T-helper 17 cell (primary cell): Measurements from ENCODE around the gene PPP1R7. TPM values are rescaled to one million over a fixed set of nuclear protein-coding genes. Genes with fewer than 3 reads are reported as not detected.
A peak's percentile ranks its signal among the peaks of the same experiment; 100 is the strongest.

ENCODE experiments used
- ATAC-seq: fragments of 150-1000 bp; cut with Tn5 transposase; 2 replicates; pipeline ENCODE4 v1.10.0; 2021; ENCODE audit warnings: mild to moderate bottlenecking, moderate library complexity
- DNase-seq, 3 donors: peaks; one replicate each; pipeline versions ENCODE4 v3.0.0 to v3.0.0-alpha.2; 2020 to 2021
- H3K9me3 ChIP-seq: one replicate; pipeline ENCODE4 v1.7.0; 2013; ENCODE audit warnings: low read length, mild to moderate bottlenecking; ENCODE audit not compliant: control insufficient read depth, poor library complexity, severe bottlenecking
- H3K27ac Mint-ChIP-seq: one replicate; pipeline ENCODE4 v1.8.0; 2022; ENCODE audit warnings: mild to moderate bottlenecking, moderate library complexity, mixed read lengths
- H3K27me3 Mint-ChIP-seq: one replicate; pipeline ENCODE4 v1.8.0; 2022; ENCODE audit warnings: mixed read lengths
- H3K36me3 Mint-ChIP-seq: one replicate; pipeline ENCODE4 v1.8.0; 2022; ENCODE audit warnings: low read depth, mixed read lengths
- H3K4me1 Mint-ChIP-seq: one replicate; pipeline ENCODE4 v1.8.0; 2022; ENCODE audit warnings: mild to moderate bottlenecking, mixed read lengths
- H3K4me3 Mint-ChIP-seq: one replicate; pipeline ENCODE4 v1.8.0; 2022; ENCODE audit warnings: mild to moderate bottlenecking, moderate library complexity, mixed read lengths
- total RNA-seq, 4 donors: library from RNA in 2 of 4; stranded (reverse) in 2 of 4; gene quantifications; one replicate each; pipeline ENCODE4 v1.2.3 and lab custom pipeline; 2022 to 2026

PPP1R7 gene
- total RNA-seq, 2 donors from 2014 or later, result 40.0 to 54.8 TPM

- ATAC-seq (no peak), DNase-seq (no peak)
- H3K9me3 ChIP-seq, result no peaks in the 10 kb centered on the region
- H3K27ac Mint-ChIP-seq, result peak overlapping the region; percentile 83
- no peaks in the 10 kb centered on the region for H3K27me3 Mint-ChIP-seq
- peaks cover 25% of the 10 kb centered on the region for H3K4me1 Mint-ChIP-seq
- no peak overlapping the region for H3K4me3 Mint-ChIP-seq
- no peaks in the 10 kb centered on the region for H3K36me3 Mint-ChIP-seq
These were observed 24.1 kb upstream of the PPP1R7 start for GRCh38 chr2:241126201-241126611.

- Mint-ChIP-seq H3K4me1 (peaks cover 25% of the 10 kb centered on the region), H3K4me3 (no peak overlapping the region), H3K27ac (peak overlapping the region; percentile 100), H3K27me3 (no peaks in the 10 kb centered on the region), H3K36me3 (no peaks in the 10 kb centered on the region)
- no peak for ATAC-seq
- no peak for DNase-seq
- no peaks in the 10 kb centered on the region for H3K9me3 ChIP-seq
These were observed 23.5 kb upstream of the PPP1R7 start for GRCh38 chr2:241126771-241127202.

- H3K4me1 Mint-ChIP-seq, result peaks cover 25% of the 10 kb centered on the region
- H3K27ac Mint-ChIP-seq, result peak overlapping the region; percentile 100
- DNase-seq, result no peak
- H3K36me3 Mint-ChIP-seq, result no peaks in the 10 kb centered on the region
- H3K4me3 Mint-ChIP-seq, result peak overlapping the region; percentile 76
- no peaks in the 10 kb centered on the region for H3K27me3 Mint-ChIP-seq
- ATAC-seq, result no peak
- H3K9me3 ChIP-seq, result no peaks in the 10 kb centered on the region
These were observed 22.0 kb upstream of the PPP1R7 start for GRCh38 chr2:241128266-241128665.

- H3K27me3 Mint-ChIP-seq, result no peaks in the 10 kb centered on the region
- peak overlapping the region; percentile 100 for H3K27ac Mint-ChIP-seq
- ATAC-seq (no peak), DNase-seq (no peak)
- no peaks in the 10 kb centered on the region for H3K9me3 ChIP-seq
- H3K4me1 Mint-ChIP-seq, result peaks cover 19% of the 10 kb centered on the region
- peaks cover 2% of the 10 kb centered on the region for H3K36me3 Mint-ChIP-seq
- H3K4me3 Mint-ChIP-seq, result peak overlapping the region; percentile 70
These were observed 21.0 kb upstream of the PPP1R7 start for GRCh38 chr2:241129086-241129871.

GRCh38 chr2:241130316-241130715, 20.0 kb upstream of the PPP1R7 start:
- no peaks in the 10 kb centered on the region for H3K9me3 ChIP-seq
- Mint-ChIP-seq H3K4me1 (peaks cover 19% of the 10 kb centered on the region), H3K27me3 (no peaks in the 10 kb centered on the region), H3K4me3 (no peak overlapping the region), H3K36me3 (peaks cover 2% of the 10 kb centered on the region), H3K27ac (peak overlapping the region; percentile 100)
- ATAC-seq (no peak), DNase-seq (no peak)

- Mint-ChIP-seq H3K4me1 (peaks cover 19% of the 10 kb centered on the region), H3K27me3 (no peaks in the 10 kb centered on the region), H3K4me3 (no peak overlapping the region), H3K36me3 (peaks cover 2% of the 10 kb centered on the region), H3K27ac (no peak overlapping the region)
- DNase-seq, result no peak
- H3K9me3 ChIP-seq, result no peaks in the 10 kb centered on the region
- ATAC-seq, result no peak
These were observed 18.7 kb upstream of the PPP1R7 start for GRCh38 chr2:241131531-241131930.

GRCh38 chr2:241132538-241133435, 17.5 kb upstream of the PPP1R7 start:
- H3K4me1 Mint-ChIP-seq, result peaks cover 11% of the 10 kb centered on the region
- DNase-seq (no peak), ATAC-seq (no peak)
- no peaks in the 10 kb centered on the region for H3K27me3 Mint-ChIP-seq
- no peaks in the 10 kb centered on the region for H3K9me3 ChIP-seq
- H3K27ac Mint-ChIP-seq, result no peak overlapping the region
- H3K36me3 Mint-ChIP-seq, result peaks cover 2% of the 10 kb centered on the region
- H3K4me3 Mint-ChIP-seq, result no peak overlapping the region

- no peaks in the 10 kb centered on the region for H3K9me3 ChIP-seq
- no peak overlapping the region for H3K27ac Mint-ChIP-seq
- peaks cover 5% of the 10 kb centered on the region for H3K4me1 Mint-ChIP-seq
- no peaks in the 10 kb centered on the region for H3K27me3 Mint-ChIP-seq
- H3K4me3 Mint-ChIP-seq, result no peak overlapping the region
- no peak for ATAC-seq
- DNase-seq, result no peak
- peaks cover 2% of the 10 kb centered on the region for H3K36me3 Mint-ChIP-seq
These were observed 16.8 kb upstream of the PPP1R7 start for GRCh38 chr2:241133436-241133820.

GRCh38 chr2:241134711-241135110, 15.6 kb upstream of the PPP1R7 start:
- H3K27ac Mint-ChIP-seq, result no peak overlapping the region
- no peaks in the 10 kb centered on the region for H3K4me1 Mint-ChIP-seq
- no peak for ATAC-seq
- no peaks in the 10 kb centered on the region for H3K9me3 ChIP-seq
- DNase-seq, result no peak
- H3K4me3 Mint-ChIP-seq, result no peak overlapping the region
- H3K27me3 Mint-ChIP-seq, result no peaks in the 10 kb centered on the region
- peaks cover 2% of the 10 kb centered on the region for H3K36me3 Mint-ChIP-seq

GRCh38 chr2:241135737-241136136, 14.5 kb upstream of the PPP1R7 start:
- no peak overlapping the region for H3K4me3 Mint-ChIP-seq
- H3K36me3 Mint-ChIP-seq, result peaks cover 2% of the 10 kb centered on the region
- DNase-seq (no peak), ATAC-seq (no peak)
- H3K9me3 ChIP-seq, result no peaks in the 10 kb centered on the region
- H3K27me3 Mint-ChIP-seq, result no peaks in the 10 kb centered on the region
- H3K4me1 Mint-ChIP-seq, result no peaks in the 10 kb centered on the region
- no peak overlapping the region for H3K27ac Mint-ChIP-seq

- Mint-ChIP-seq H3K27me3 (no peaks in the 10 kb centered on the region), H3K27ac (no peak overlapping the region), H3K4me3 (no peak overlapping the region), H3K36me3 (peaks cover 2% of the 10 kb centered on the region), H3K4me1 (no peaks in the 10 kb centered on the region)
- H3K9me3 ChIP-seq, result no peaks in the 10 kb centered on the region
- ATAC-seq, result no peak
- no peak for DNase-seq
These were observed 14.1 kb upstream of the PPP1R7 start for GRCh38 chr2:241136191-241136590.

- Mint-ChIP-seq H3K27ac (no peak overlapping the region), H3K36me3 (peaks cover 2% of the 10 kb centered on the region)
These were observed 13.5 kb upstream of the PPP1R7 start for GRCh38 chr2:241136661-241137260.

More at GRCh38 chr2:241136661-241137260, 13.5 kb upstream of the PPP1R7 start:
- no peaks in the 10 kb centered on the region for H3K9me3 ChIP-seq
- no peak for ATAC-seq
- Mint-ChIP-seq H3K4me3 (no peak overlapping the region), H3K27me3 (no peaks in the 10 kb centered on the region), H3K4me1 (no peaks in the 10 kb centered on the region)
- DNase-seq, result no peak
